ENCODE measurements around the gene ARG2. TPM values are rescaled to one million over a fixed set of nuclear protein-coding genes. Genes with fewer than 3 reads are reported as not detected.
A peak's percentile ranks its signal among the peaks of the same experiment; 100 is the strongest.

The ARG2 gene
- total and polyA plus RNA-seq, 10 of the 15 experiments (the other 5 are each of a cell fraction or from before 2014, with no cell fraction given): 0.48 to 7.8 (median 1.1) TPM

GRCh38 chr14:67680121-67680602 is 60.4 kb downstream of the ARG2 start (continued):
- no peak for TF ChIP-seq MYC (IDR thresholded peaks at IDR 0.05; ENCODE audit: insufficient read depth, insufficient read length, insufficient replicate concordance, low read length, severe bottlenecking)
- peak; percentile 45 for TF ChIP-seq MEF2B (IDR thresholded peaks at IDR 0.05; ENCODE audit: partially characterized antibody, poor library complexity, severe bottlenecking)
- TF ChIP-seq DPF2 (IDR thresholded peaks at IDR 0.05): peak; percentile 93
- TF ChIP-seq GABPA (IDR thresholded peaks at IDR 0.05; ENCODE audit: low read depth): no peak
- peak; percentile 99 for TF ChIP-seq IRF4 (IDR thresholded peaks at IDR 0.05; ENCODE audit: low read depth, low read length)
- no peak for TF ChIP-seq NR2C2 (IDR thresholded peaks at IDR 0.05; ENCODE audit: borderline replicate concordance, control insufficient read depth, insufficient read length, low read depth)
- TF ChIP-seq ZNF384 (IDR thresholded peaks at IDR 0.05; ENCODE audit: borderline replicate concordance, low read depth, low read length): no peak
- TF ChIP-seq ZBED1 (IDR thresholded peaks at IDR 0.05; ENCODE audit: borderline replicate concordance): no peak
- peak; percentile 31; the same call in 1 of the 2 replicates for TF ChIP-seq BACH1 (IDR thresholded peaks at IDR 0.05; ENCODE audit: borderline replicate concordance)
- TF ChIP-seq CREM (IDR thresholded peaks at IDR 0.05; ENCODE audit: low read depth): peak; percentile 49; the same call in 1 of the 2 replicates
- no peak for TF ChIP-seq CUX1 (IDR thresholded peaks at IDR 0.05; ENCODE audit: insufficient replicate concordance, low read depth, low read length)
- no peak for TF ChIP-seq CHD1 (IDR thresholded peaks at IDR 0.05; ENCODE audit: low read depth, low read length)
- TF ChIP-seq BHLHE40 (IDR thresholded peaks at IDR 0.05; ENCODE audit: borderline replicate concordance in 1 of 2, low read depth in 2 of 2, low read length in 1 of 2): peak; percentile 84 to 90
- TF ChIP-seq BCL11A (IDR thresholded peaks at IDR 0.05; ENCODE audit: low read depth, low read length): peak; percentile 73; the same call in 1 of the 2 replicates
- TF ChIP-seq NR2F1 (conservative IDR thresholded peaks at IDR 0.05): peak; percentile 67
- TF ChIP-seq SKIL (IDR thresholded peaks at IDR 0.05; ENCODE audit: low read depth, poor library complexity, severe bottlenecking): peak; percentile 74
- no peak for TF ChIP-seq TARDBP (IDR thresholded peaks at IDR 0.05; ENCODE audit: borderline replicate concordance)
- TF ChIP-seq GATAD2B (conservative IDR thresholded peaks at IDR 0.05; ENCODE audit: low read depth): no peak
- TF ChIP-seq ATF7 (IDR thresholded peaks at IDR 0.05; ENCODE audit: low read depth): peak; percentile 86
- TF ChIP-seq JUND (IDR thresholded peaks at IDR 0.05; ENCODE audit: low read depth, low read length): peak; percentile 97
- peak; percentile 47; the same call in 1 of the 2 replicates for TF ChIP-seq CBFB (IDR thresholded peaks at IDR 0.05; ENCODE audit: low read depth)
- no peak for TF ChIP-seq STAT1 (conservative IDR thresholded peaks at IDR 0.05)
- TF ChIP-seq RELB (IDR thresholded peaks at IDR 0.05; ENCODE audit: low read depth): peak; percentile 75
- TF ChIP-seq IKZF2 (IDR thresholded peaks at IDR 0.05): peak; percentile 86 to 90
